HG02642 (cell line): Measurements from ENCODE around the gene ONECUT2.
A peak's percentile ranks its signal among the peaks of the same experiment; 100 is the strongest.
"Not testable (repeated sequence)": the region's sequence is repeated elsewhere in the genome, so short reads cannot be mapped to it uniquely, and the experiment has no call there.

ENCODE experiments used
- ATAC-seq: cut with Tn5 transposase; IDR thresholded peaks from one replicate; pipeline ENCODE4 v1.9.1; 2021; ENCODE audit warnings: mild to moderate bottlenecking; ENCODE audit not compliant: unreplicated experiment, poor library complexity

ONECUT2 gene

DNA sequence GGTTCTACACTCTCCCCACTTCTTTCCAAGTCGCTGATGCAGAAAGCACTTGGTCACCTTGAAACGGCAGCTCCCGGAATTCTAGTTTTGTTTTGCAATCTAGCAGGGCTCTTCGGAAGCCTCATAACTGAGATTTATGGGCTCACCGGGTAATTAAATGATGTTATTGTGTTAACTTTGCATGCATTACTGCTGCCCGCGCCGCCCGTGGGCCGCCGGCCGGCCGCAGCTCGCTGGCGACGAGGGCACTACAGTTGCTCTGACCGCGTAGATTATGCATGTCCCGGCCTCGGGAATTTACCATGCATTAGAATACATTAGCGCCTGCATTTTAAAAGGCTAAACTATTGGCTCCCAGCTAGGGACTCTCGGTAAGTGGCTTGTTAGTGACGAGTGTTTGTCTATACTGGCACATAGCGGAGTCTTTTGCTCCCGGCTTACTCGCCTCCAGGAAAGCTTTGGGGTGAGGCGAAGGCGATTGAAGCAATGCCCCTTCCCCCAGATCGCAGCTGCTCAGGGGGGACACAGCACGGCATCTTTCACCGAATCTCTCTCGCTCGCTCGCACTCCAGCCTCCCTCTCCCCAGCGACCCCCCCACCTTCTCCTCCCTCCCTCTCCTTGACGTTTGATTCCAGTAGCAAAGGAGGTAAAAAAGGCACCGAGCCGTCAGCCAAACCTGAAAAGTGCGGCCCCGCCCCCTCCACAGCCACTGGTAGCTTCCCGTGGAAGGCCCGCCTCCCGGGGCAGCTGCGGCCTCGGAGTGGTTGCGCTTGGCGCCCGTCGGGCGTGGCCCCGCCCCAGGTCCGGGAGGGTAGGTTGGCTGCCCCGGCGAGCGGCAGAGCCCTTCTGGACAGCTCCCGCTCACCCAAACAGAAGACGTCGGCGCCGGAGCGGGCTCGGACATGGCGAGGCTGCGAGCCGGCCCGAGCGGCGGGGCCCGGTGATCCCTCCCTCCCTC, at the start of gene ONECUT2:
Gene ONECUT2 (plus strand): TSS at position 839 of the 959 bp plus-strand sequence. CDS start 343 bp downstream, outside the sequence.
- peak; percentile 83 for ATAC-seq

DNA sequence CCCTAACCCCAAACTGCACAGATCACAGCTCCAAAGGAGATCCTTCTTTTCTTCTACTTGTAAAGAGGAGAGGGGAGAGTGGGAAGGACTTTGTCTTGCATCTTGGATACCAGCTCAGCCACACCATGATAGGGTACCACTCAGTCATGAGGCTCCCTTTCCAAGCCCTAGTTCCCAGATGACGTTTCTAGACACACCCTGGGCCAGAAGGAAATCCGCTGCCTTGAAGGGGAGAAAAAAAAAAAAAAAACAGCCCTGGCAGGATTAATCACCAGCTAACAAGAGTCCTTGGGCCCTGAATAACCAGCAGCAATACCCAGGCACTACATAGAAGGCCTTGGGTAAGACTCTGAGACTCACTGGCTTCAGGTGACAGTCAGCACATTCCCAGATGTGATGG, 45.9 kb upstream of the ONECUT2 start:
- no peak for ATAC-seq

- ATAC-seq: no peak
Measured at GRCh38 chr18:57390044-57390443, 45.1 kb upstream of the ONECUT2 start.

- ATAC-seq: not testable (repeated sequence)
Measured at GRCh38 chr18:57394749-57395148, 40.4 kb upstream of the ONECUT2 start.

GRCh38 chr18:57396831-57397230, 38.3 kb upstream of the ONECUT2 start:
- ATAC-seq: not testable (repeated sequence)

DNA sequence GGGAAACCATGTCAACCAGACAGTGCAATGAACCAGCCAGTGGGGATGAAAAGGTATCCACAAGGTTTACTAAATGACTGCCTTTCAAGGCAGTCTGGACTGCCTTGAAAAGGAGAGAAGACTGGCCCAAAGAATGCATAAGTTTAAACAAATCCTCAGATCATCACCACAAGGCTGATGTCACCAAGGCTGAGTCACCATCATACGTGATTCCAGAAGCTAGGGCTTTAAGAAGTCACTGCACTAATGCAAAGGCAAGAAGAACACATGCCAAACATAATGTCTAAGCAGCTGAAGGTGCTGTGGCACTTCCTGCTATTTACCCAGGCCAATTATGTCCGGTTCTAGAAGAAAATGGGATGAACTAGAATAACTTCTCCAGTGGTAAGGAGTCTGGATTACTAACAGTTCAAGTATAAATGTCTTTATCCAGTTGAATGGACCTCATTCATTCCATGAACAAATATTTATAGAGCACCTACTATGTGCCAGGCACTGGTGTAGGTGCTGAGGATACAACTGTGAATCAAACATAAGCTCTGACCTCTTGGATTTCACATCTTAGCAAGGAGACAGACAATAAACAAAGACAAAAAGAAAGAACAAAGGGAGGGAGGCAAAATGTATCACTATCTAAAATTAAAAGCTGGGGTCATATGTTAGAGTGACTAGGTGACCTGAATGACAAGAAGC, 37.6 kb upstream of the ONECUT2 start:
- no peak for ATAC-seq

- no peak for ATAC-seq
Measured at GRCh38 chr18:57404345-57404744, 30.8 kb upstream of the ONECUT2 start.

GRCh38 chr18:57409650-57410049, 25.5 kb upstream of the ONECUT2 start:
- no peak for ATAC-seq

DNA sequence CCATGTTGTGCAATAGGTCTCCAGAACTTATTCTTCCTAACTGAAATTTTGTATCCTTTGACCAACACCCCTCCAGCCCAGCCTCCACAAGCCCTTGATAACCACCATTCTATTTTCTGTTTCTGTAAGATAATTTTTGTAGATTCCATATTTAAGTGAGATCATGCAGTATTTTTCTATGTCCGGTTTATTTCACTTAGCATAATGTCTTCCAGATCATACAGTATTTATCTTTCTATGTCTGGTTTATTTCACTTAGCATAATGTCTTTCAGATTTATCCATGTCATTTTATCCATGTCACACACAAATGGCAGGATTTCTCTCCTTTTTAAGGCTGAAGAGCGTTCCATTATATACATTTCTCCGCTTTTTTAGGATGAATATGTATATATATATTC, 24.4 kb upstream of the ONECUT2 start:
- no peak for ATAC-seq

DNA sequence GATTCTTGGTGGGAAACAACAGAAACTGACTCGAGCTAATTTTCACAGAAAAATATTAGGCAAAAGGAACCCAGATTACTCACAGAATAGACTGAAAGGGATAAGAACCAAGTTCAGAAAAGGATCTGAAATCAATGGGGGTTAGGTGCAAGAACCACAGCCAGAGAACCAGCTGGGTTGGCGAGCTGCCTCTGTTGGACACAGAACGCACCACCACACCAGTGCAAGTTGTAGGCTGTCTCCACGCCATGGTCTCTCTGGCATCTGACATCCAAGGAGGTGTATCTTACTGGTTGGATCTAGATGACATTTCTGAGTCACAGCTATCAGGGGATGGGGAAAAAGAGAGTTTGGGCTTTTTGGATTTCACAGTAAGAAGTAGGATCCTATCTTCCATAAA, 18.6 kb upstream of the ONECUT2 start:
- no peak for ATAC-seq

GRCh38 chr18:57422313-57422872, 12.8 kb upstream of the ONECUT2 start:
- no peak for ATAC-seq

- no peak for ATAC-seq
Measured at GRCh38 chr18:57423821-57424220, 11.4 kb upstream of the ONECUT2 start.

- no peak for ATAC-seq
Measured at GRCh38 chr18:57425096-57425495, 10.1 kb upstream of the ONECUT2 start.

DNA sequence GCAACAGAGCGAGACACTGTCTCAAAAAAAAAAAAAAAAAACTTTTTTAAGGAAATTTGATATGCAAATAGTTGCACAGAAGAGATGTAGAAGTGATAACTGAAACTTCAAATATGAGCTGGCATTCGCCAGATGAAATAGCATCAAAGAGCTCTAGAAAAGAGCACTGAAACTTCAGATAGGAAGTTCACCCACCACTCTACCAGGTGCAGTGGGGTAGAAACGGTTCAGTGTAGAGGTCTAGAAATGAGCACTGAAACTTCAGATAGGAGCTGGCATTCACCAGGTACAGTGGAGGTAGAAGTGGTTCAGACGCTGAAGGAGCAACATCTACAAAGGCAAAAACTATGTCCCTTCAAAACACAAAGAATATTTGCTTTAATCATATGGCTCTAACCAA, 9.0 kb upstream of the ONECUT2 start:
- no peak for ATAC-seq

DNA sequence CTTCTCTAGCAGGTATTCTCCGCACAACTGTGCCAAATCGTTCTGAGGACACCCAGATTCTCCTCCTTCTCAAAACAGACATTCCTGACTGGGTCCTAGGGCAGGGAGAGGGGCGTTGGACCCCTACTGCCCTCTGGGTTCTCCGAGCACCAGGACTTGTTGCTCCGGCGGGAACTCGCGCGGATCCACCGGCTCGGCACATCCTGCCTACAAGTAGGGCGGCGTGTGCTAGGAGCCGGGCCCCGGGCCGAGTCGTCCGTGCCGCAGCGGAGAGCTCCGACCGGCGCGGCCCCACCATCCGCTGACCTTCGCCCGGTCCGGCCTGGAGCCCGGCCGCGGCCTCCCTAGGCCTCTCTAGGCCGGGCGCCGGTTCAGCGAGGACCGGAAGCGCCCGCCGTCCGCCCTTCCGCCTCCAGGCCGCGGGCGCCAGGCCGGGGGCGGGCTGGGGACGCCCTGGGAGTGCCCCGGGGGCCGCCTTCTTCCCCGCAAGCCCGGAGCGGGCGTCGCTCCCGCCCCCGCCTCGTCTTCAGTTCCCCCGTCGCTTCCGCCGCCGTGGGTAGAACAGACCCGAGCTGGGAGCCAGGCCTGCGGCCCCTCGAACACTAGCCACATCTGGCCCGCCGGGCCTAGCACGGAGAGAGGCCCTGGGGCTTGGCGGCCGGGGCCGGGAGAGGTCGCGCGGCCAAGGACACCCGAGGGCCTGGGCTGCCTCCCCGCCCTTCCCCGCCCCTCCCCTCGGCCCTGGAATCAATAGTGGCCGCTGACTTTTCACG, 7.6 kb upstream of the ONECUT2 start:
- ATAC-seq: no peak

DNA sequence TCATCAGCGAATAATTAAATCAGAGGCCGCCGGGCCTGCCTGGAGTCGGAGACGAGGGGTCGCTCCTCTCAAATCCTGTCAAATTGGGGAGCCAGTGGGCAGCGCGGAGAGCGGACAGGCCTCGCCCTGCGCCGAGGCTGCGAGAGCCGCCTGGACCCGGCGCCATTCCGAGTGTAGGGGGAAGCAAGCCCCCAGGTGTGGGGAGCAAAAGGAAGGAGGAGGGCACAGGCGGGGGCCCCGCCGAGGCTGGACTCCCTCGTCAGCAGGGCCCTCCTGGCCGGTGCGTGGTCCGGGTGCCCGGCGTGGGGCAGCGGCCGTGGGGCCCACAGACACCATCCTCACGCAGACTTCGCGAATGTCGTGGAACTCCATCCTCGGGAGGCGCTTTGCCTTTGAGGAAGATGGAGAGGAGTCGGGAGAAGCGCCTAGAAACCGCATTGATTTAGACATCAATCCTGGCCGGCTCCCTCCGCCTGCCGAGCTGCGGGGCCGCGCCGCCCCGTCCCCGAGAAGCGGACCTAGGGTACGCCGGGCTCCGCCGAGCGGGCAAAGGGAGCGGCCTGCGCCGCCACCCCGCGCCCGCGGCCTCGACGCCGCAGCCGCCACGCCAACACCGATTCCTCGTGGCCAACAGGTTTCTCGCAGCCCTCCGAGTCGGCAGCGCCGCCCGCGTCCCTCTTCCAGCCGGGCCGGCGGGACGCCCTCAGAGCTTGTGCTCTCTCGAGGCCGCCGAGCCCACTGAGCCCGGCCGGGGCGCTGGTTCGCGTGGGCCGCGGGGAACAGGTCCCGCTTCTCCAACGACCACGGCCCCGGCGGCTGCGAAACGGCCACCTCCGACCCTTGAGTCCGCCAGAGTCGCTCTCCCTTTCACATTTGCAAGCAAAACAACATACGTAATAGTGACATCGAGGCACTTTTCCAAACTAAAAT, 6.7 kb upstream of the ONECUT2 start:
- no peak for ATAC-seq

DNA sequence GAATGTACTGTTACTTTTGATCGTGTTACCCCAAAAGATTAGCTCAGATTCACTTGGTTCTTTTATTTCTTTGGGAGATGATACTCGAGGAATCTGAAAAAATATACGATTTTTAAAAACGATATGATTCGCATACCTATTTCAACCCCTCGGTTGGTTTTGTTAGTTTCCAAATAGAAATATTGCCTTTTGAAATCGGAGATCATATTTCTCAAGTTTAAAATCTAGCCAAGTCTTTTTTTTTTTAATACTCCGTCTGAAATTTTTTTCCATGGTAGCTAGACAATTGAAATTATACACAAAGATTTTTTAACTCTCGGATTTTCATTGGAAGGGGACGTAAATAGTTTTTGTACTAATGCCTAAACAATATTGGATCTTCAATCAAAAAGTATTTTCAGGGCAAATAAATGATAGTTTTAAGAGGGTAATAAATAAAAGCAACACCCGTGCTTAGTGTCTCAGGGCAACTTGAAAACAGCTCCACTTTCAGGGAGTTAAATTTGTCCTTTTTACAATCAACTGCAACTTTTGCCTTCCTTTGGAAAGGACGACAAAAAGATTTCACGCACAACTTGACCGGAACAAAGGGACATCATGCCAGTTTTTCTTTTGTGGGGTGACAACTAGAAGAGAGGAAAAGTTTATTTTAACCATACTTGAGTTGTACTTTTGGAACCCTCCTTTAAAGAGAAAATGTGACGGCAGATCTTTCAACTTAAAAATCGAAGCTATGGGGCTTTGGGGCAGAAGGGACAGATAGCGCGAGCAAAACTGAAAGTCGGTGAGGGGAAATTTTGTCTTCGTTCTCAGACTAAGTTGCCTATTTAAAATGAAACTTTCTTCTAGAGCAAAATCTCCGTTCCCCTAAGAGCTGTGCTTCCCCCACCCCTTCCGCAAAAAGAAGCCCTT, 5.8 kb upstream of the ONECUT2 start:
- no peak for ATAC-seq
